Stomach smooth muscle (tissue), 2 donors: ENCODE results near the gene ACOX1.
A peak's percentile ranks its signal among the peaks of the same experiment; 100 is the strongest.

Experiments used
- H3K27ac ChIP-seq: one replicate; pipeline ENCODE4 v1.7.0; 2013; ENCODE audit warnings: mild to moderate bottlenecking, low read length, inconsistent platforms
- H3K27me3 ChIP-seq, 2 donors: one replicate each; pipeline ENCODE4 v1.7.0; 2013; ENCODE audit warnings: low read length in 2 of 2; ENCODE audit not compliant: insufficient read depth in 2 of 2, control insufficient read depth in 1 of 2
- H3K36me3 ChIP-seq, 2 donors: one replicate each; pipeline ENCODE4 v1.7.0; 2013; ENCODE audit warnings: low read length in 2 of 2; ENCODE audit not compliant: control insufficient read depth in 2 of 2, insufficient read depth in 2 of 2
- H3K4me1 ChIP-seq: one replicate; pipeline ENCODE4 v1.7.0; 2013; ENCODE audit warnings: low read length; ENCODE audit not compliant: control insufficient read depth, insufficient read depth
- H3K4me3 ChIP-seq, 2 donors: one replicate each; pipeline ENCODE4 v1.7.0; 2013; ENCODE audit warnings: low read length in 2 of 2
- H3K9ac ChIP-seq, 2 donors: one replicate each; pipeline ENCODE4 v1.7.0; 2013; ENCODE audit warnings: low read length in 2 of 2, mild to moderate bottlenecking in 1 of 2
- H3K9me3 ChIP-seq, 2 donors: one replicate each; pipeline ENCODE4 v1.7.0; 2013; ENCODE audit warnings: low read length in 2 of 2; ENCODE audit not compliant: control insufficient read depth in 2 of 2
- donor health status: healthy.
- donor health status: Pancreatic carcinoma.

Gene ACOX1

DNA sequence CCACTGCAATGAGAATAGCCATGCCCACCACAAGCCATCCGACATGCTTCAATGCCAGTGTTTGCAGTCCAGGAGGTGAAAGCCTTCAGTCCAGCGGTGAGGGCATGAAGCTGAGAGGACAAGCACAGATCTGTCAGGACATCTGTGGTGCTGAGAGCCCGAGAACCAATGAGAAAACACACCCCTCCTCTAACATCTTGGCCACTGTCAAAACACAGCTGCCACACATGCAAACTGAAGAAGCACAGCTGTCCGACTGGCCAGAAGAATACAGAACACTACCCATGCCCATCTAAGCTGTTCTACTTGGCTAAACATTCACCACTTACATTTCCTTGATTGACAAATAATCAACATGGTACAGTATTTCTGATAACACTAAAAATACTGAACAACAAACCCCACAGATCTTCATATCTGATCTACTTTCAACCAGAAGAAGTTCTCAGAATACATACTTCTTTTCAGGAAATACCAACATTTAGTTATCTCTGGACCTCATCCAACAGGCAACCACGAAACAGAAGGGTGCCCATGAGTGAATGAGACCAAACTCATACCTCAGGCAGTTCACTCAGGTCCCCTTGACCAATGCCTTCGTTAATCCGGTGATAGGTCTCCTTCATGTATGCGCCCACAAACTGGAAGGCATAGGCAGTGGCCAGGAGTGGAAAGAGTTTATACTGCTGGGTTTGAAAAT, 28.0 kb downstream of the ACOX1 start:
- Histone ChIP-seq H3K27me3 (no peaks in the 10 kb centered on the region), H3K4me1 (no peaks in the 10 kb centered on the region), H3K36me3 (peaks cover 54 to 59% of the 10 kb centered on the region in 2 donors), H3K9ac (no peak overlapping the region), H3K4me3 (no peak overlapping the region), H3K9me3 (no peaks in the 10 kb centered on the region), H3K27ac (no peak overlapping the region)

DNA sequence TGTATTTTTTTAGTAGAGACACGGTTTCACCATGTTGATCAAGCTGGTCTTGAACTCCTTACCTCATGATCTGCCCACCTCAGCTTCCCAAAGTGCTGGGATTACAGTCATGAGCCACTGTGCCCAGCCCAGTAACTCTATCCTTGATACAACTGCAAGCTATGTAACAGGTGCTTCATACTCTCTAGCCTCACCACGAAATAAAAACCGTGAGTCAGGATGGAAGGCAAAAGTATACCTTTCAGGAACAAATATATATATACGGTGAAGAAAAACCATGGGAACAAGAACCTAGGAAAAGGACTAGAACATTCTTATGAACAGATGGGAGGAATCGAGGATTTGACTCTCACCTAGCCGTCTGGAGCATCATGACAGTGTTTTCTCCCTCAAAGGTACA, 28.5 kb downstream of the ACOX1 start:
- H3K36me3 ChIP-seq = peaks cover 51 to 58% of the 10 kb centered on the region in 2 donors
- H3K4me3 ChIP-seq = no peak overlapping the region
- H3K27ac ChIP-seq = no peak overlapping the region
- no peaks in the 10 kb centered on the region for H3K4me1 ChIP-seq
- H3K27me3 ChIP-seq = no peaks in the 10 kb centered on the region
- no peaks in the 10 kb centered on the region for H3K9me3 ChIP-seq
- no peak overlapping the region for H3K9ac ChIP-seq

DNA sequence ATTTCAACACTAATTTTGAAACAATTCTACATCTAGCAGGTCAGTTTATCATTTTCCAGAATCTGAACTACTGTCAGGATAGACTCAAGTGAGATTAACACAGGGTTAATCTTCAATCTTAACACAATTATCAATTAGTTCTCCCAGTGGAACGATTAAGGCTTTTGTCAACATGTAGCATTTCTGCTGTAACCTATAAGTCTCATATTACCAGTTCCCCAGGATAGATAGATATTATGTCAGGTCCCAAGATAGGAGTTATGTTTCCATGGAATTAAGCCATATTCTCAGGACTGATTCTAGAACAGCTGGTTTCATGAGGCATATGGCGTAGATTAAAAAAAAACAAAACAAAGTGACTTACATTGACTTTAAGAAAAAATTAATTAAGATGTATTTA, 33.8 kb downstream of the ACOX1 start:
- no peak overlapping the region for H3K4me3 ChIP-seq
- no peaks in the 10 kb centered on the region for H3K27me3 ChIP-seq
- no peaks in the 10 kb centered on the region for H3K9me3 ChIP-seq
- no peak overlapping the region for H3K27ac ChIP-seq
- H3K4me1 ChIP-seq = peaks cover 10% of the 10 kb centered on the region
- peaks cover 20 to 28% of the 10 kb centered on the region in 2 donors for H3K36me3 ChIP-seq
- H3K9ac ChIP-seq = no peak overlapping the region

DNA sequence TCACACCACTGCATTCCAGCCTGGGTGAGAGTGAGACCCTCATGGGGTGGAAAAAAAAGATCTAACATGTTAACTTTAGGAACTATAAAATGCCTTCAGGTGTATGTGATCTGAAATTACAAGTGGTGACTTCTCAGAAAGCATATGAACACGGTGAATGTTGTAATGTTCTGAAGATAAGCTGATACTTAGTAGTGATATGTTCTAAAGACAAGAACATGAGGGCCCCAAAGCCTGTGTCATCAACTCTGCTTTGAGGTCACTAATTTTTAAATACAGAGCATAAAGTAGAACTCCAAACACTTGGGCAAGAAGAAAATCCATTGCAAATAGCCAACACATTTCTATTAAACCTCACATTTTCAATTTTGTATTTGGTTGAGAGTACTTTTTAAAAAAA, 35.5 kb downstream of the ACOX1 start:
- Histone ChIP-seq H3K9ac (no peak overlapping the region), H3K4me1 (peaks cover 10% of the 10 kb centered on the region), H3K9me3 (no peaks in the 10 kb centered on the region), H3K4me3 (no peak overlapping the region), H3K27me3 (no peaks in the 10 kb centered on the region), H3K36me3 (peaks cover 12 to 17% of the 10 kb centered on the region in 2 donors), H3K27ac (no peak overlapping the region)

DNA sequence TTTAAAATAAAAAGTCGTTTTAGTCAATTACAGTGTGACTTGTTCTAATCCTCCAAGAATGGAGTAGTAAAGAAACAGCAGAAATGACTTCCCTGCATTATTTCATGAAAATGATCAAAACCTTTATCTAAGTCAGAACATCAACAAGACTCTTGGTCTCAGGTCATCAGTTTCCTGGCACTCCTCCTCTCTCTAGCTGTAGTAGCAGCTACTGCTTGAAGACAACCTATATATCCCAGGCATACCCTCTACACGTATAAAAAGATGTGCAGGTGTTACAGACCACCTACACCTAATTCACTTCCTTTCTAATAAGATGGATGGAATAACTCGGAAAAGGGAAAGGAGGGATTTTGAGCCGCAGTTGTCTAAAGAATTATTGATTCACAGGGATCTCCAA, 36.5 kb downstream of the ACOX1 start:
- Histone ChIP-seq H3K4me1 (peaks cover 10% of the 10 kb centered on the region), H3K9me3 (no peaks in the 10 kb centered on the region), H3K27me3 (no peaks in the 10 kb centered on the region)

DNA sequence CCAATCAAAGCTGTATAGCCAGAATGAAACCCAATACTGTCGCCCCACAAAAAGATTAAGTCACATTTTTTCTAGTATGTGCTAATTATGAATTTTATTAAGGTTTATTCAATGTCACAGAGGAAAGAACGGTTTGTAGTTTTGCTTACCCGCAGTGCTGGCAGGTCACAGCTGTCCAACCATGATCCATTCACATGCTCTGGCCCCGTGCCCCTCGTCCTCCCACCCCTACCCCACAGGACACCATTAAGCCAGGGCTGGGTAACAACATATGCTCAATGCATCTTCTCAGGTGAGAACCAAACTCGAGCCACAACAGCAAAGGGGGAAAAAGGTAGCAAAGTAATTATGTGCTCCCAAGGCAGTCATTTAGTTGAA, 37.5 kb downstream of the ACOX1 start:
- Histone ChIP-seq H3K9ac (peak overlapping the region; percentile 21 to 81), H3K4me3 (peak overlapping the region; percentile 54 to 86), H3K4me1 (peaks cover 10% of the 10 kb centered on the region), H3K9me3 (no peaks in the 10 kb centered on the region), H3K27me3 (no peaks in the 10 kb centered on the region), H3K36me3 (peaks cover 6 to 9% of the 10 kb centered on the region in 2 donors), H3K27ac (no peak overlapping the region)

More for the DNA sequence above, 36.5 kb downstream of the ACOX1 start:
- Histone ChIP-seq H3K36me3 (peaks cover 6 to 11% of the 10 kb centered on the region in 2 donors), H3K27ac (no peak overlapping the region), H3K4me3 (no peak overlapping the region), H3K9ac (no peak overlapping the region)

DNA sequence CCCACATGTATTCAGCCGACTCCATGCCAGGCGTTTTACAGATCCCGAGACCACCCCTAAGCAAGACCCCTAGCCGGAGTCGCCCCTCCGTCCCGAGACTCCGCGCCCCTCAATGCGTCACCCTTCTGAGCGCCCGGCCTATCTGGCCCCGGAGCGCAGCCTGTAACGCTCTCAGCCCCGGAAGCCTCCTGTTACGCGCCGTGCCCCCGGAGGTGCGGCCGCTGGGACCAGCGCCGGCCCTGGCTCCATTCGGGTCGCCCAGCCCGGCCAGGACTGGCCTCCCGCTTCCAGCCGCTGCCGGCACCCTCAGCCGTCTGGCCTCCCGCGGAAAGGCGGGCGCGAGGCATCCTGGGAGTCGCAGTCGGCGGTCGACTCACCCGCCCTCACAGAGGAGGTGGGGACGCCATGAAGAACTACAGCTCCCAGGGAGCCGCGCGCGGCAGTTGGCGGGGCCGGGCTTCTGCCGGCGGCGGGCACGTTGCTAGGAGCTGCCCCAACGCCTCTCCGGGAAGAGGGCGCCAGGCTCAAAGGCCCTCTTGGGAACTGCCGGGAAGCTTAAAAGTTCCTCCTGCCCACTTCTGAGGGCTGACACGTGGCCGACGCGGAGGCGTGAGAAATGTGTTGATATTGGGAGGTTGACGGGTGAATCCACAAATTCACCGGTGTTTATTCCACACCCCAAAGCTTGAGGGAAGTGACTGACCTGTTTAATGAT, 38.1 kb downstream of the ACOX1 start, which contains the start of gene FBF1:
FBF1 (minus strand) TSS at position 316 of the 715 bp plus-strand sequence. CDS start 2,893 bp downstream, outside the sequence.
- Histone ChIP-seq H3K27ac (peak within 1 kb of the TSS; percentile 46), H3K9me3 (no peaks in the 10 kb centered on the region), H3K4me3 (peak within 1 kb of the TSS; percentile 71 to 86), H3K27me3 (no peaks in the 10 kb centered on the region), H3K4me1 (peaks cover 10% of the 10 kb centered on the region), H3K36me3 (peaks cover under 1 to 4% of the 10 kb centered on the region in 2 donors), H3K9ac (peak within 1 kb of the TSS; percentile 81 to 89)

DNA sequence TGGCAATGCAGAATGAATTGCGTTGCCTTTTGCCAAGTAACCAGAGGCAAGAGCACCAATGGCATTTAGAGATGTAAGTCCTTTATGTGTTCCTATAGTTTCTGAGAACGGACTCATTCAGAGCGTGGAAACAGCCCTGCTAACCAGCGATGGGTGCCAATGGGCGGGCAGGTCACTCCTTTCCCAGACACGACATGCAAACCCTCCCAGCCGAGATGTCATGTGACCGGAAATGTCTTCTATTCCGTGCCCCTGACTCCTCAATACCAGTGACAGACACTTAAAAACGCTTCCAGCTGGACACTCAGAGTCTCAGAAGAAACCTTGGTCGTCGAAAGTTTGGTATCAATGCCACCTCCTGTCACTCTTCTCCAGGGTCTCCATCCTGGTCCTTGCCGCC, 41.3 kb downstream of the ACOX1 start:
- Histone ChIP-seq H3K4me1 (peaks cover 10% of the 10 kb centered on the region), H3K4me3 (no peak overlapping the region), H3K9me3 (no peaks in the 10 kb centered on the region), H3K36me3 (no peaks in the 10 kb centered on the region), H3K9ac (no peak overlapping the region), H3K27me3 (no peaks in the 10 kb centered on the region), H3K27ac (no peak overlapping the region)

DNA sequence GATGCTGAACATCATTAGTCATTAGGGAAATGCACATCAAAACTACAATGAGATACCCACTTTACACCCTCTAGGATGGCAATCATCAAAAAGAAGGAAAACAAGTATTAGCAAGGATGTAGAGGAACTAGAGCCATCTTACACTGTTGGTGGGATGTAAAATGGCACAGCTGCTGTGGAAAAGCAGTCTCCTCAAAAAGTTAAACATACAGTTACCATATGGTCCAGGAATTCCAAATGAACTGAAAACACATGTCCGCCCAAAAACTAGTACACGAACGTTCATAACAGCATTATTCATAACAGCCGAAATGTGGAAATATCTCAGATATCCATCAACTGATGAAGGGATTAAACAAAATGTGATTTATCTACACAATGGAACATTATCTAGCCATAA, 45.2 kb downstream of the ACOX1 start:
- Histone ChIP-seq H3K27me3 (no peaks in the 10 kb centered on the region), H3K4me1 (no peaks in the 10 kb centered on the region), H3K4me3 (no peak overlapping the region), H3K9ac (no peak overlapping the region), H3K36me3 (no peaks in the 10 kb centered on the region), H3K9me3 (no peaks in the 10 kb centered on the region), H3K27ac (no peak overlapping the region)

DNA sequence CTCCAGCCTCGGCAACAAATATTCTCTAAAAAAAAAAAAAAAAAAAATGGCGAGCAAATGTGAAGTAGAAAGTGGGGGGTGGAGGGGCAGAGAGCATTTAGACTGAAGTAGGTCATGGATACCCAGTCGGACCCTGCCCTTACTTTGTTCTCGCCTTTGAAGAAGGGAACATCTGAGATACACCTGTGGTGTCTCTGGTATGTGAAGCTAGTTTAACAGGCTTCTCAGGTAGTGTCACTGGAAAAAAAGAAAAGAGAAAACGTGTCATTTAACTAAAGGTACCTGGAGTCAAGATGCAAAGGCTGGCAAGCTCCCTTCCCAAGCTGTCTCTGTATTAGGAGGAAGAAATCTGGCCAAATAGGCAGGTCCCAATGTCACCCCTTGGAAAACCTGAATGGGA, 46.1 kb downstream of the ACOX1 start:
- Histone ChIP-seq H3K9ac (no peak overlapping the region), H3K4me3 (no peak overlapping the region), H3K27me3 (no peaks in the 10 kb centered on the region), H3K27ac (no peak overlapping the region), H3K36me3 (no peaks in the 10 kb centered on the region), H3K9me3 (no peaks in the 10 kb centered on the region), H3K4me1 (no peaks in the 10 kb centered on the region)

DNA sequence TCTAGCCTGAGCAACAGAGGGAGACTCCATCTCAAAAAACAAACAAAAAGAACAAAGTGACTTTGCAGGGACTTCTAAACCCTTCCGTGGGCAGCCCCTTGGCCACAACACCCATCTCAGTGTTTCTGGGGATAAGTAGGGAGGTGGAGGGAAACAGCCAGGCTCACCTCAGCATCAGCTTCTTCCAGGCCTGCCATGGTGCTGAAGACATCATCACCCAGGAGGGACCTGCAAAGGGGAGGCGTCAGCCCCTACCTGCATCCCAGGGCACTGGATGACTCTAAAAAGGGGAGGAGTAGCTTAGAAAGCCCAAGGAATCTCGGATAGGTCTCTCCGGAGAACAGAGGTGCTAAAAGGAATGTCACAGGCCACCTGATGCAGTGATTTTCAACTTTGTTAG, 47.9 kb downstream of the ACOX1 start:
- peaks cover 0 to 6% of the 10 kb centered on the region in 2 donors for H3K36me3 ChIP-seq
- no peak overlapping the region for H3K27ac ChIP-seq
- H3K4me3 ChIP-seq = no peak overlapping the region
- no peaks in the 10 kb centered on the region for H3K9me3 ChIP-seq
- H3K9ac ChIP-seq = no peak overlapping the region
- no peaks in the 10 kb centered on the region for H3K4me1 ChIP-seq
- no peaks in the 10 kb centered on the region for H3K27me3 ChIP-seq
